CD4-positive, alpha-beta memory T cell (primary cell): Measurements from ENCODE around the gene KLC3. TPM values are rescaled to one million over a fixed set of nuclear protein-coding genes. Genes with fewer than 3 reads are reported as not detected.
"Not testable (repeated sequence)": the region's sequence is repeated elsewhere in the genome, so short reads cannot be mapped to it uniquely, and the experiment has no call there.

Experiments used
- CTCF ChIA-PET: fragments of 350-600 bp; sonication (Branson Sonifier 250); formaldehyde crosslinking; loops from one replicate; lab custom pipeline; 2021; ENCODE audit warnings: inconsistent platforms; ENCODE audit not compliant: partially characterized antibody; lab: Charles Lee
- POLR2A ChIA-PET: fragments of 350-600 bp; sonication (Branson Sonifier 250); formaldehyde crosslinking; loops from one replicate; lab custom pipeline; 2021; ENCODE audit not compliant: partially characterized antibody; lab: Charles Lee
- DNase-seq, 5 donors: peaks; one replicate each; pipeline versions ENCODE4 v3.0.0 to v3.0.0-alpha.2; 2020 to 2022; ENCODE audit warnings: mixed read lengths in 1 of 5
- H3K27ac ChIP-seq: one replicate; pipeline ENCODE4 v1.7.0; 2013; ENCODE audit warnings: low read depth, low read length
- H3K27me3 ChIP-seq: 2 replicates; pipeline ENCODE4 v1.7.0; 2013; ENCODE audit warnings: mild to moderate bottlenecking, low read length, moderate library complexity; ENCODE audit not compliant: insufficient read depth
- H3K36me3 ChIP-seq: 2 replicates; pipeline ENCODE4 v1.7.0; 2013; ENCODE audit warnings: mild to moderate bottlenecking, low read length, moderate library complexity; ENCODE audit not compliant: insufficient read depth
- H3K4me1 ChIP-seq: 2 replicates; pipeline ENCODE4 v1.7.0; 2013; ENCODE audit warnings: mild to moderate bottlenecking, low read length, moderate library complexity; ENCODE audit not compliant: insufficient read depth
- H3K4me3 ChIP-seq, 2 donors: one replicate each; pipeline ENCODE4 v1.7.0; 2013; ENCODE audit warnings: low read length in 2 of 2, mild to moderate bottlenecking in 1 of 2
- H3K9me3 ChIP-seq, 2 donors: one replicate each; pipeline ENCODE4 v1.7.0; 2013; ENCODE audit warnings: low read length in 2 of 2, control low read depth in 1 of 2; ENCODE audit not compliant: control insufficient read depth in 1 of 2
- H3K27ac Mint-ChIP-seq, 7 donors: one replicate each; pipeline ENCODE4 v1.8.0; 2020 to 2021; ENCODE audit warnings: mixed read lengths in 7 of 7, mild to moderate bottlenecking in 6 of 7, inconsistent platforms in 3 of 7, moderate library complexity in 3 of 7
- H3K27me3 Mint-ChIP-seq, 2 donors: one replicate each; pipeline ENCODE4 v1.8.0; 2020 to 2021; ENCODE audit warnings: mixed read lengths in 2 of 2
- H3K36me3 Mint-ChIP-seq, 2 donors: one replicate each; pipeline ENCODE4 v1.8.0; 2020 to 2021; ENCODE audit warnings: mixed read lengths in 2 of 2, inconsistent platforms in 1 of 2, mild to moderate bottlenecking in 1 of 2
- H3K4me1 Mint-ChIP-seq, 4 donors: one replicate each; pipeline ENCODE4 v1.8.0; 2020 to 2021; ENCODE audit warnings: mixed read lengths in 4 of 4, mild to moderate bottlenecking in 1 of 4
- H3K4me3 Mint-ChIP-seq, 8 donors: one replicate each; pipeline ENCODE4 v1.8.0; 2020 to 2021; ENCODE audit warnings: mixed read lengths in 8 of 8, mild to moderate bottlenecking in 7 of 8, moderate library complexity in 6 of 8, inconsistent platforms in 3 of 8
- H3K9me3 Mint-ChIP-seq, 8 donors: one replicate each; pipeline ENCODE4 v1.8.0; 2020 to 2021; ENCODE audit warnings: mixed read lengths in 8 of 8, mild to moderate bottlenecking in 5 of 8, inconsistent platforms in 3 of 8, moderate library complexity in 1 of 8
- intact Hi-C: fragments of 100-400 bp; cut with micrococcal nuclease; formaldehyde crosslinking; loops from one replicate; pipeline ENCODE4 v1.15.1; 2023
- polyA plus RNA-seq, 2 donors: library from polyadenylated mRNA; unstranded; fragments of 300-500 nt; fragmentation: Illumina TruSeq; gene quantifications; one replicate each; pipeline ENCODE4 v1.2.3, GENCODE V29; 2021
- total RNA-seq, 2 experiments: library from RNA; stranded (reverse); gene quantifications; one replicate each; pipeline ENCODE4 v1.2.3, GENCODE V29; 2021

The KLC3 gene
- total and polyA plus RNA-seq, 4 experiments from 2014 or later = not detected

GRCh38 chr19:45327404-45328143, 13.0 kb upstream of the KLC3 start:
- Mint-ChIP-seq H3K4me3 (no peak overlapping the region), H3K36me3 (no peaks in the 10 kb centered on the region), H3K27ac (no peak overlapping the region), H3K9me3 (no peaks in the 10 kb centered on the region), H3K4me1 (peaks cover 0 to 2% (median 0%) of the 10 kb centered on the region in 4 donors), H3K27me3 (peaks cover 0 to 11% of the 10 kb centered on the region in 2 donors)
- ChIA-PET POLR2A (no interaction called here), CTCF (no interaction called here)
- no peak for DNase-seq
- no peaks in the 10 kb centered on the region for H3K4me1 ChIP-seq
- H3K9me3 ChIP-seq = no peaks in the 10 kb centered on the region
- no peak overlapping the region for H3K4me3 ChIP-seq
- H3K36me3 ChIP-seq = no peaks in the 10 kb centered on the region
- H3K27me3 ChIP-seq = peaks cover 6% of the 10 kb centered on the region
- intact Hi-C loops = no loop called here
- H3K27ac ChIP-seq = no peak overlapping the region

GRCh38 chr19:45331411-45331810, 9.1 kb upstream of the KLC3 start:
- Histone ChIP-seq H3K4me3 (no peak overlapping the region), H3K27me3 (no peaks in the 10 kb centered on the region), H3K4me1 (no peaks in the 10 kb centered on the region), H3K36me3 (no peaks in the 10 kb centered on the region), H3K27ac (no peak overlapping the region), H3K9me3 (no peaks in the 10 kb centered on the region)
- intact Hi-C loops = no loop called here
- no peak for DNase-seq
- CTCF ChIA-PET = no interaction called here
- no peak overlapping the region for H3K4me3 Mint-ChIP-seq
- no peaks in the 10 kb centered on the region for H3K9me3 Mint-ChIP-seq
- H3K27ac Mint-ChIP-seq = no peak overlapping the region
- H3K4me1 Mint-ChIP-seq = peaks cover 0 to under 1% (median 0%) of the 10 kb centered on the region in 4 donors
- POLR2A ChIA-PET = no interaction called here
- H3K27me3 Mint-ChIP-seq = peaks cover 4 to 10% of the 10 kb centered on the region in 2 donors
- H3K36me3 Mint-ChIP-seq = no peaks in the 10 kb centered on the region

GRCh38 chr19:45333609-45334303, 6.8 kb upstream of the KLC3 start:
- ChIA-PET POLR2A (no interaction called here), CTCF (interaction anchor here (1.2 kb wide), 1 partner anchor 49 kb away, joined by 3 read pairs; no protein-coding TSS in a partner anchor)
- Histone ChIP-seq H3K27me3 (no peaks in the 10 kb centered on the region), H3K36me3 (no peaks in the 10 kb centered on the region), H3K27ac (no peak overlapping the region), H3K9me3 (no peaks in the 10 kb centered on the region), H3K4me3 (no peak overlapping the region), H3K4me1 (no peaks in the 10 kb centered on the region)
- intact Hi-C loops = no loop called here
- Mint-ChIP-seq H3K4me3 (no peak overlapping the region), H3K4me1 (peaks cover 0 to 4% (median 0%) of the 10 kb centered on the region in 4 donors), H3K27me3 (peaks cover 12 to 13% of the 10 kb centered on the region in 2 donors), H3K36me3 (no peaks in the 10 kb centered on the region), H3K9me3 (no peaks in the 10 kb centered on the region), H3K27ac (peak overlapping the region in 1 of 7 donors; percentile 54)
- no peak for DNase-seq

- H3K36me3 ChIP-seq, H3K27ac Mint-ChIP-seq, H3K27me3 ChIP-seq, DNase-seq, H3K4me1 Mint-ChIP-seq, H3K9me3 Mint-ChIP-seq, H3K4me3 Mint-ChIP-seq, H3K4me3 ChIP-seq, H3K4me1 ChIP-seq, H3K27ac ChIP-seq, H3K9me3 ChIP-seq, H3K36me3 Mint-ChIP-seq, POLR2A ChIA-PET: not testable (repeated sequence)
- CTCF ChIA-PET = interaction anchor here (1.1 to 1.2 kb wide), 2 partner anchors 50 to 431 kb away, joined by 3 read pairs; no protein-coding TSS in a partner anchor
- intact Hi-C loops = loop anchor here (5.0 kb wide), 2 partner anchors 553 to 648 kb away; no protein-coding TSS in a partner anchor
- H3K27me3 Mint-ChIP-seq = peaks cover 15 to 19% of the 10 kb centered on the region in 2 donors
Observed at GRCh38 chr19:45334881-45335280, 5.7 kb upstream of the KLC3 start.

- no peak for DNase-seq
- H3K9me3 Mint-ChIP-seq = no peaks in the 10 kb centered on the region
- no peaks in the 10 kb centered on the region for H3K9me3 ChIP-seq
- peaks cover 5% of the 10 kb centered on the region for H3K27me3 ChIP-seq
- ChIA-PET POLR2A (no interaction called here), CTCF (interaction anchor here (1.2 kb wide), 1 partner anchor 12 kb away, joined by 3 read pairs; no protein-coding TSS in a partner anchor)
- peaks cover 2 to 6% (median 4%) of the 10 kb centered on the region in 4 donors for H3K4me1 Mint-ChIP-seq
- no peak overlapping the region for H3K4me3 Mint-ChIP-seq
- H3K4me1 ChIP-seq = no peaks in the 10 kb centered on the region
- H3K36me3 ChIP-seq = no peaks in the 10 kb centered on the region
- intact Hi-C loops = loop anchor here (5.0 kb wide), 2 partner anchors 554 to 649 kb away; no protein-coding TSS in a partner anchor
- no peak overlapping the region for H3K27ac Mint-ChIP-seq
- H3K27me3 Mint-ChIP-seq = peaks cover 18 to 22% of the 10 kb centered on the region in 2 donors
- H3K36me3 Mint-ChIP-seq = no peaks in the 10 kb centered on the region
- no peak overlapping the region for H3K4me3 ChIP-seq
- no peak overlapping the region for H3K27ac ChIP-seq
Observed at GRCh38 chr19:45336696-45337251, 3.8 kb upstream of the KLC3 start.

- Histone ChIP-seq H3K4me1 (no peaks in the 10 kb centered on the region), H3K9me3 (no peaks in the 10 kb centered on the region), H3K27ac (no peak overlapping the region), H3K27me3 (peaks cover 5% of the 10 kb centered on the region), H3K36me3 (no peaks in the 10 kb centered on the region), H3K4me3 (no peak overlapping the region)
- ChIA-PET POLR2A (no interaction called here), CTCF (interaction anchor here (1.4 to 1.5 kb wide), 3 partner anchors 9 to 91 kb away, joined by 3 read pairs; no protein-coding TSS in a partner anchor)
- H3K36me3 Mint-ChIP-seq = no peaks in the 10 kb centered on the region
- H3K4me3 Mint-ChIP-seq = peak overlapping the region in 1 of 8 donors; percentile 65
- H3K4me1 Mint-ChIP-seq = peaks cover 2 to 6% (median 4%) of the 10 kb centered on the region in 4 donors
- DNase-seq = no peak
- no peaks in the 10 kb centered on the region for H3K9me3 Mint-ChIP-seq
- no peak overlapping the region for H3K27ac Mint-ChIP-seq
- intact Hi-C loops = loop anchor here (2.0 to 5.0 kb wide), 4 partner anchors 323 to 652 kb away; no protein-coding TSS in a partner anchor
- peaks cover 19 to 24% of the 10 kb centered on the region in 2 donors for H3K27me3 Mint-ChIP-seq
Observed at GRCh38 chr19:45339629-45340028, 921 bp upstream of the KLC3 start.
